GM19193 (cell line): Measurements from ENCODE around the gene GNG13.

Experiments used
- POLR2A ChIP-seq: IDR thresholded peaks from 4 replicates; pipeline ENCODE4 v1.6.1; 2011; ENCODE audit not compliant: insufficient read depth, insufficient read length; ENCODE audit errors: extremely low read depth

The GNG13 gene

GRCh38 chr16:781346-782010 is 19.1 kb downstream of the GNG13 start:
- TF ChIP-seq POLR2A, result no peak

- TF ChIP-seq POLR2A, result no peak
These were observed 20.2 kb downstream of the GNG13 start for GRCh38 chr16:780296-780695.

GRCh38 chr16:779561-779960 is 21.0 kb downstream of the GNG13 start:
- TF ChIP-seq POLR2A, result no peak

GRCh38 chr16:778909-779527 is 21.5 kb downstream of the GNG13 start:
- TF ChIP-seq POLR2A, result no peak

- TF ChIP-seq POLR2A, result no peak
These were observed 22.1 kb downstream of the GNG13 start for GRCh38 chr16:778447-778846.

GRCh38 chr16:777826-778225 is 22.7 kb downstream of the GNG13 start:
- no peak for TF ChIP-seq POLR2A

- TF ChIP-seq POLR2A, result no peak
These were observed 23.7 kb downstream of the GNG13 start for GRCh38 chr16:776824-777223.

- TF ChIP-seq POLR2A, result no peak
These were observed 25.2 kb downstream of the GNG13 start for GRCh38 chr16:775236-775796.

- TF ChIP-seq POLR2A, result no peak
These were observed 26.2 kb downstream of the GNG13 start for GRCh38 chr16:774086-775001.

GRCh38 chr16:772959-773358 is 27.6 kb downstream of the GNG13 start:
- no peak for TF ChIP-seq POLR2A

GRCh38 chr16:770411-770810 is 30.1 kb downstream of the GNG13 start:
- TF ChIP-seq POLR2A, result no peak

GRCh38 chr16:769934-770333 is 30.6 kb downstream of the GNG13 start:
- TF ChIP-seq POLR2A, result no peak

- TF ChIP-seq POLR2A, result no peak
These were observed 31.2 kb downstream of the GNG13 start for GRCh38 chr16:769184-769784.

GRCh38 chr16:768428-768827 is 32.1 kb downstream of the GNG13 start:
- TF ChIP-seq POLR2A, result no peak

GRCh38 chr16:767743-768235 is 32.7 kb downstream of the GNG13 start:
- TF ChIP-seq POLR2A, result no peak
